Lower leg skin (tissue), 3 donors: ENCODE results near the gene MTERF4.

ENCODE experiments used
- CTCF ChIP-seq, 3 donors: fragments of 450-650 bp; IDR thresholded peaks; one replicate each; pipeline ENCODE4 v1.5.1; 2016; ENCODE audit warnings: antibody characterized with exemption in 3 of 3, mild to moderate bottlenecking in 3 of 3, moderate library complexity in 2 of 3
- POLR2A ChIP-seq, 2 donors: fragments of 450-650 bp; IDR thresholded peaks; one replicate each; pipeline ENCODE4 v1.6.1; 2016 to 2017; ENCODE audit warnings: antibody characterized with exemption in 2 of 2, mild to moderate bottlenecking in 1 of 2, moderate library complexity in 1 of 2

DNA sequence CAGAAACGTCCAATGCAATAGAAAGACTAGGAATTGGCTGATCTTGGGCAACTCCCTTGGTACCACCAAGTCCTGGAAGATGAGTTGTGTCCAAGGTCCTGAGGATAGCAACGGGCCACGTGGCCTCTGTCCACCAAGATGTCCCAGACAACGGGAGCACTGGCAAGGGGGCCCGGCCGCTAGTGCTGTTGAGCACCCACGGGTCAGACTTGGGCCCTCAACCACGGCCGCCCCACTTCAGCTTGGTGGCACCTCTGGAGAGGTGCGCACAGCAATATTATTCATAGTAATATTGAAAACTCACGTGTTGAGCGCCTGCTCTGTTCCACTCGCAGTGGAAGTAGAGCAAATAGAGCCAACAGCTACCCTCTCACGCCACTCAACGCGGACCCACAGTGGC, 28.2 kb upstream of the MTERF4 start:
- TF ChIP-seq CTCF (IDR thresholded peaks at IDR 0.05): no peak
- TF ChIP-seq POLR2A (IDR thresholded peaks at IDR 0.05): no peak
